H1 (cell line): ENCODE data around the gene CDHR2. TPM values are rescaled to one million over a fixed set of nuclear protein-coding genes. Genes with fewer than 3 reads are reported as not detected.

Experiments used
- CTCF ChIA-PET: fragments of 300-600 bp; sonication (Branson Sonifier 250); formaldehyde crosslinking; loops from one replicate; lab custom pipeline; 2021; ENCODE audit not compliant: partially characterized antibody; lab: Charles Lee
- POLR2A ChIA-PET: fragments of 300-600 bp; sonication (Branson Sonifier 250); formaldehyde crosslinking; loops from one replicate; lab custom pipeline; 2021; ENCODE audit warnings: inconsistent platforms; ENCODE audit not compliant: partially characterized antibody; lab: Charles Lee
- DNase-seq, 2 experiments: peaks; one replicate each; pipeline versions ENCODE4 v3.0.0 to v3.0.0-alpha.2; 2010 to 2022; ENCODE audit warnings: low spot score in 2 of 2, low read depth in 1 of 2, mixed read lengths in 1 of 2
- FAIRE-seq: peaks from 2 replicates; lab custom pipeline; 2011; peaks lifted over from hg19 to GRCh38; lab: Jason Lieb, UNC
- H2AFZ ChIP-seq: 2 replicates; pipeline ENCODE4 v1.8.1; 2012; ENCODE audit warnings: low read length, inconsistent platforms
- H2AK5ac ChIP-seq: 2 replicates; pipeline ENCODE4 v1.6.1; 2013; ENCODE audit warnings: low read depth, low read length
- H2BK120ac ChIP-seq: replicated peaks from 2 replicates; pipeline ENCODE3; 2013; ENCODE audit warnings: low read depth, low read length, inconsistent platforms
- H2BK12ac ChIP-seq: 2 replicates; pipeline ENCODE4 v1.6.1; 2013; ENCODE audit warnings: low read depth, low read length
- H2BK15ac ChIP-seq: 2 replicates; pipeline ENCODE4 v1.6.1; 2013; ENCODE audit warnings: low read length
- H2BK20ac ChIP-seq: 2 replicates; pipeline ENCODE4 v1.6.1; 2013; ENCODE audit warnings: low read length
- H2BK5ac ChIP-seq: 2 replicates; pipeline ENCODE4 v1.6.1; 2013; ENCODE audit warnings: low read depth, low read length
- H3K14ac ChIP-seq: 2 replicates; pipeline ENCODE4 v1.6.1; 2013; ENCODE audit warnings: inconsistent platforms; ENCODE audit not compliant: insufficient read length
- H3K18ac ChIP-seq: 2 replicates; pipeline ENCODE4 v1.6.1; 2013; ENCODE audit warnings: low read length; ENCODE audit errors: extremely low read depth
- H3K23ac ChIP-seq: 2 replicates; pipeline ENCODE4 v1.6.1; 2013; ENCODE audit warnings: inconsistent platforms; ENCODE audit not compliant: insufficient read length
- H3K23me2 ChIP-seq: 2 replicates; pipeline ENCODE4 v1.6.1; 2013; ENCODE audit warnings: low read depth, low read length
- H3K27ac ChIP-seq: 2 replicates; pipeline ENCODE4 v1.6.1; 2011; ENCODE audit warnings: low read depth, low read length, inconsistent platforms
- H3K27me3 ChIP-seq, 4 experiments: replicated peaks in 1 of 4; 1 replicate in 1 of 4; 2 replicates in 3 of 4; pipeline versions ENCODE4 v1.6.1 to v1.8.1; 2011 to 2013; ENCODE audit warnings: low read length in 3 of 4, mild to moderate bottlenecking in 3 of 4, inconsistent platforms in 2 of 4, mixed read lengths in 2 of 4, moderate library complexity in 1 of 4; ENCODE audit not compliant: control insufficient read depth in 3 of 4, insufficient read depth in 3 of 4; ENCODE audit errors: extremely low read depth in 1 of 4
- H3K36me3 ChIP-seq, 4 experiments: 2 replicates each; pipeline versions ENCODE4 v1.6.1 to v1.8.1; 2011 to 2013; ENCODE audit warnings: mild to moderate bottlenecking in 4 of 4, low read length in 3 of 4, moderate library complexity in 2 of 4, control low read depth in 1 of 4, inconsistent platforms in 1 of 4; ENCODE audit not compliant: insufficient read depth in 4 of 4, control insufficient read depth in 2 of 4
- H3K4ac ChIP-seq: replicated peaks from 2 replicates; pipeline ENCODE3; 2013; ENCODE audit warnings: low read length, low read depth, mixed read lengths, inconsistent platforms; ENCODE audit not compliant: insufficient read length
- H3K4me1 ChIP-seq, 4 experiments: replicated peaks in 1 of 4; 1 replicate in 1 of 4; 2 replicates in 3 of 4; pipeline versions ENCODE4 v1.6.1 to v1.8.1; 2011 to 2013; ENCODE audit warnings: low read length in 3 of 4, inconsistent platforms in 2 of 4, mixed read lengths in 1 of 4; ENCODE audit not compliant: insufficient read depth in 4 of 4, control insufficient read depth in 3 of 4
- H3K4me2 ChIP-seq, 2 experiments: 2 replicates each; pipeline versions ENCODE4 v1.6.1 to v1.8.1; 2011 to 2013; ENCODE audit warnings: low read depth in 2 of 2, low read length in 2 of 2, control low read depth in 1 of 2, inconsistent platforms in 1 of 2, mild to moderate bottlenecking in 1 of 2; ENCODE audit not compliant: insufficient read depth in 1 of 2
- H3K4me3 ChIP-seq, 4 experiments: fragments of 200-600, 300-600 bp in 1 of 4; sonication (generic), shearing (Covaris generic), sonication (Bioruptor Twin) in 1 of 4; 2 replicates each; pipeline versions ENCODE4 v1.5.1 to v1.8.1; 2011 to 2016; ENCODE audit warnings: low read length in 4 of 4, low read depth in 3 of 4, control low read depth in 2 of 4, inconsistent platforms in 2 of 4, mild to moderate bottlenecking in 2 of 4, mixed read lengths in 1 of 4, moderate library complexity in 1 of 4; ENCODE audit not compliant: insufficient read depth in 2 of 4; ENCODE audit errors: extremely low read depth in 1 of 4
- H3K56ac ChIP-seq: replicated peaks from 2 replicates; pipeline ENCODE3; 2013; ENCODE audit warnings: low read depth, mild to moderate bottlenecking, mixed read lengths, low read length, inconsistent platforms; ENCODE audit not compliant: insufficient read length
- H3K79me1 ChIP-seq: 2 replicates; pipeline ENCODE4 v1.6.1; 2013; ENCODE audit warnings: low read depth, low read length, control low read depth
- H3K79me2 ChIP-seq, 2 experiments: 2 replicates each; pipeline versions ENCODE4 v1.6.1 to v1.8.1; 2012 to 2013; ENCODE audit warnings: low read length in 2 of 2, mild to moderate bottlenecking in 2 of 2, inconsistent platforms in 1 of 2; ENCODE audit not compliant: insufficient read depth in 2 of 2, control insufficient read depth in 1 of 2
- H3K9ac ChIP-seq, 4 experiments: replicated peaks in 1 of 4; 1 replicate in 1 of 4; 2 replicates in 3 of 4; pipeline versions ENCODE4 v1.6.1 to v1.8.1; 2011 to 2013; ENCODE audit warnings: low read depth in 3 of 4, low read length in 3 of 4, control low read depth in 2 of 4, mild to moderate bottlenecking in 2 of 4, moderate library complexity in 2 of 4, inconsistent platforms in 1 of 4; ENCODE audit errors: extremely low read depth in 1 of 4
- H3K9me3 ChIP-seq, 2 experiments: 2 replicates each; pipeline versions ENCODE4 v1.6.1 to v1.8.1; 2012 to 2013; ENCODE audit warnings: mild to moderate bottlenecking in 2 of 2, moderate library complexity in 2 of 2, control low read depth in 1 of 2, inconsistent platforms in 1 of 2, low read depth in 1 of 2, low read length in 1 of 2, mixed read lengths in 1 of 2; ENCODE audit not compliant: insufficient read depth in 2 of 2
- H4K20me1 ChIP-seq, 2 experiments: replicated peaks in 1 of 2; 2 replicates each; pipeline versions ENCODE3 to v1.8.1; 2011 to 2013; ENCODE audit warnings: inconsistent platforms in 2 of 2, low read length in 2 of 2, mild to moderate bottlenecking in 1 of 2; ENCODE audit not compliant: insufficient read depth in 2 of 2, control insufficient read depth in 1 of 2
- H4K5ac ChIP-seq: 2 replicates; pipeline ENCODE4 v1.6.1; 2013; ENCODE audit warnings: low read length, low read depth, mixed read lengths, inconsistent platforms; ENCODE audit not compliant: insufficient read length
- H4K8ac ChIP-seq: 2 replicates; pipeline ENCODE4 v1.8.0; 2013; ENCODE audit warnings: mild to moderate bottlenecking, moderate library complexity, low read length, inconsistent platforms; ENCODE audit not compliant: insufficient read depth; ENCODE audit errors: extremely low read depth
- H4K91ac ChIP-seq: replicated peaks from 2 replicates; pipeline ENCODE3; 2013; ENCODE audit warnings: low read length, mixed read lengths, inconsistent platforms; ENCODE audit not compliant: insufficient read length
- ATF3 ChIP-seq: IDR thresholded peaks from 2 replicates; pipeline ENCODE4 v1.6.1; 2011; ENCODE audit warnings: low read depth, mild to moderate bottlenecking, low read length; ENCODE audit not compliant: insufficient read depth
- EZH2 ChIP-seq: fragments of 200-600 bp; sonication (generic); IDR thresholded peaks from 2 replicates; pipeline ENCODE4 v1.7.1; 2012; ENCODE audit warnings: low read depth, mild to moderate bottlenecking, moderate library complexity, low read length, inconsistent platforms; ENCODE audit not compliant: severe bottlenecking
- NRF1 ChIP-seq: IDR thresholded peaks from 2 replicates; pipeline ENCODE4 v1.6.1; 2011; ENCODE audit warnings: mild to moderate bottlenecking, low read depth, low read length, improper control_type of control experiment
- POU5F1 ChIP-seq: IDR thresholded peaks from 2 replicates; pipeline ENCODE4 v1.6.1; 2011; ENCODE audit warnings: low read depth, mild to moderate bottlenecking, low read length, moderate library complexity
- RAD21 ChIP-seq, 2 experiments: IDR thresholded peaks in 1 of 2; conservative IDR thresholded peaks in 1 of 2; 2 replicates each; pipeline ENCODE4 v1.6.1; 2011; ENCODE audit warnings: low read depth in 2 of 2, low read length in 2 of 2, improper control_type of control experiment in 1 of 2, inconsistent platforms in 1 of 2, mild to moderate bottlenecking in 1 of 2, moderate library complexity in 1 of 2
- RFX5 ChIP-seq: IDR thresholded peaks from 2 replicates; pipeline ENCODE4 v1.6.1; 2011; ENCODE audit warnings: low read depth, low read length, improper control_type of control experiment, borderline replicate concordance
- YY1 ChIP-seq: IDR thresholded peaks from 2 replicates; pipeline ENCODE4 v1.6.1; 2011; ENCODE audit warnings: low read depth, mild to moderate bottlenecking, low read length
- WGBS, 2 experiments: shearing (Covaris generic) in 1 of 2; methylation state at CpG; one replicate each; pipeline versions ENCODE4 v1.1.6 to v1.1.7; 2013 to 2015; ENCODE audit warnings: low lambda C conversion rate in 2 of 2, mixed read lengths in 2 of 2, inconsistent platforms in 1 of 2, low coverage in 1 of 2, missing lambda C conversion rate in 1 of 2; ENCODE audit not compliant: insufficient replicate concordance in 2 of 2, insufficient coverage in 1 of 2, insufficient read length in 1 of 2; ENCODE audit errors: extremely low coverage in 1 of 2, missing lambda C conversion rate in 1 of 2; 5-methylcytosine and 5-hydroxymethylcytosine counted together
- polyA plus RNA-seq, 7 experiments: library from polyadenylated mRNA; depleted of rRNA in 3 of 7; stranded (reverse) in 5 of 7; unstranded in 2 of 7; fragments of >200 nt in 5 of 7; fragments of 200-250 nt in 2 of 7; gene quantifications; 1 replicate in 5 of 7; 2 replicates in 1 of 7; 4 replicates in 1 of 7; pipeline versions ENCODE4 v1.2.1 to v1.2.3, GENCODE V29; 2011 to 2013; ENCODE audit warnings: missing spikeins in 2 of 7, mixed read lengths in 2 of 7
- total RNA-seq: library from RNA; stranded (reverse); fragmentation: NEBNext Ultra II Directional; extraction: Animal tissue kit (Norgen Biotek cat#: 25700); gene quantifications from 2 replicates; pipeline ENCODE4 v1.2.1, GENCODE V29; 2021

CDHR2 gene
- total and polyA plus RNA-seq, 2 of the 8 experiments (the other 6 are each of a cell fraction or from before 2014, with no cell fraction given) = 0.02 to 0.43 TPM

GRCh38 chr5:176625966-176626875, 77.1 kb downstream of the CDHR2 start:
- H4K91ac ChIP-seq = no peak overlapping the region
- H2BK120ac ChIP-seq = no peak overlapping the region
- H3K23me2 ChIP-seq = peaks cover 16% of the 10 kb centered on the region
- no peaks in the 10 kb centered on the region for H3K79me2 ChIP-seq
- DNase-seq (no peak), FAIRE-seq (no peak)
- H2AK5ac ChIP-seq = no peak overlapping the region
- POLR2A ChIA-PET = interaction anchor here (0.7 to 1.9 kb wide), 2 partner anchors 13 to 17 kb away, joined by 3 to 6 read pairs; no protein-coding TSS in a partner anchor
- H4K5ac ChIP-seq = no peak overlapping the region
- no peak overlapping the region for H3K4me2 ChIP-seq
- H2AFZ ChIP-seq = no peak overlapping the region
- no peak overlapping the region; the same call in 1 of the 2 replicates for H3K27ac ChIP-seq
- H3K23ac ChIP-seq = no peak overlapping the region
- 78% methylated on average over 22 of the region's 25 CpGs; no CpG with 5 or more reads in 1 of the 2 experiments for WGBS, 2 experiments
- H4K20me1 ChIP-seq = peaks cover 0 to 4% of the 10 kb centered on the region in 2 experiments
- no peaks in the 10 kb centered on the region for H3K79me1 ChIP-seq
- peaks cover 2 to 36% (median 27%) of the 10 kb centered on the region in 4 experiments for H3K27me3 ChIP-seq
- H4K8ac ChIP-seq = no peak overlapping the region
- H3K9ac ChIP-seq = no peak overlapping the region
- CTCF ChIA-PET = interaction anchor here (0.7 to 1.9 kb wide), 3 partner anchors 30 to 47 kb away, joined by 3 to 7 read pairs (median 5); no protein-coding TSS in a partner anchor
- no peak overlapping the region for H3K4me3 ChIP-seq
- peaks cover 7 to 30% (median 11%) of the 10 kb centered on the region in 4 experiments for H3K4me1 ChIP-seq
- no peak overlapping the region for H2BK20ac ChIP-seq
- no peaks in the 10 kb centered on the region for H3K9me3 ChIP-seq
- no peak overlapping the region for H2BK15ac ChIP-seq
- H3K56ac ChIP-seq = no peak overlapping the region
- H2BK5ac ChIP-seq = no peak overlapping the region
- H3K14ac ChIP-seq = no peak overlapping the region
- no peak overlapping the region for H2BK12ac ChIP-seq
- no peaks in the 10 kb centered on the region for H3K36me3 ChIP-seq
- H3K18ac ChIP-seq = no peak overlapping the region
- no peak overlapping the region for H3K4ac ChIP-seq
- TF ChIP-seq NRF1 (no peak), RAD21 (IDR thresholded peaks at IDR 0.05 in 1 of 2, conservative IDR thresholded peaks at IDR 0.05 in 1 of 2; ENCODE audit: low read depth in 2 of 2, low read length in 2 of 2) (no peak), RFX5 (no peak), YY1 (no peak), POU5F1 (no peak), ATF3 (no peak), EZH2 (no peak)
